ENCODE results near the gene NDST1.

Gene NDST1

DNA sequence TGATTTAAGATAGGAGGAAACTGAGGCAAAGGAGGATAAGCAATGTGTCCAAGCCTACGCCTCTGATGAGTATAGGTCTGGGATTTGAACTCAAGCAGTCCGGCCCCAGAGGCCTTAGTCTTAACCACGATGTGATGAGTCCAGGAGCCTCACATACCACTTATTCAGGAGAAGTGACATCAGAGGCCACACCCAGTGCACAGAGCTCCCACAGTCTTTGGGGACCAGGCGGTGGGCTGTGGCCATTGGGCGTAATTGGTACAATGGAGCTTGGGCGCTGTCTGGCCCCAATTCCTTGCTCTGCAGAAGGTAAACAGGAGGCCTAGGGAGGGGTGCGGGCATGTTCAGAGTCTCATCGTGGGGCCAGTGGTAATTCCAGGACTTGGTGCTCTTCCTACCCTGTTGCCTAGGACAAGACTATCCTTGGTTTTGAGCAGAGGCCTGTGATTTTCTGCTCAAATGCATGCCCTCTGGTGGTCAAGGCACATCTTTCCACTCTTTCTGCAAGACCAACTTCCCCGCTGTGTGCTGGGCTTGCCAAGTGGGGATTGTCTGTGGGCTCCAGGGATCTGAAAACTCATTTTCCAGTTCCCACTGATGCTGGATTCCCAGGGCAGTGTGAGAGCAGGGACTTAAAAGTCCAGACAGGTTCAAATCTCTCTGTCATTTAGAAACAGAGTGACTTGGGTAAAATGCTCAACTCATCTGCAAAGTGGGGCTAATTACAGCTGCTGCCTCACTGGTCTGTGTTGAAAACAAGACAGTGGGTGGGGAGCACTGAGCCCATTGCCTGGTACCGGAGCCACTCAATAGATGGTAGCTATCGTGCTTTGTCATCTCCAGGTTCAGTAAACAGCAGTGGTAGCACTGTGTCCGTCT lies 15.8 kb downstream of the NDST1 start:
- peak; percentile 78 for TF ChIP-seq CTCF (IDR thresholded peaks at IDR 0.05; ENCODE audit: insufficient read depth, missing control alignments)
- FAIRE-seq (no peak), DNase-seq (ENCODE audit: insufficient read length, low spot score) (peak; percentile 45)

GRCh38 chr5:150525163-150525562 lies 17.2 kb downstream of the NDST1 start:
- DNase-seq (ENCODE audit: insufficient read length, low spot score) (no peak), FAIRE-seq (no peak)
- TF ChIP-seq CTCF (IDR thresholded peaks at IDR 0.05; ENCODE audit: insufficient read depth, missing control alignments) = no peak

- no peak for FAIRE-seq
- TF ChIP-seq CTCF (IDR thresholded peaks at IDR 0.05; ENCODE audit: insufficient read depth, missing control alignments) = no peak
- DNase-seq (ENCODE audit: insufficient read length, low spot score) = no peak
Measured at GRCh38 chr5:150525781-150526180, 17.9 kb downstream of the NDST1 start.

GRCh38 chr5:150527038-150527437 lies 19.1 kb downstream of the NDST1 start:
- TF ChIP-seq CTCF (IDR thresholded peaks at IDR 0.05; ENCODE audit: insufficient read depth, missing control alignments) = no peak
- no peak for DNase-seq (ENCODE audit: insufficient read length, low spot score)
- FAIRE-seq = no peak

DNA sequence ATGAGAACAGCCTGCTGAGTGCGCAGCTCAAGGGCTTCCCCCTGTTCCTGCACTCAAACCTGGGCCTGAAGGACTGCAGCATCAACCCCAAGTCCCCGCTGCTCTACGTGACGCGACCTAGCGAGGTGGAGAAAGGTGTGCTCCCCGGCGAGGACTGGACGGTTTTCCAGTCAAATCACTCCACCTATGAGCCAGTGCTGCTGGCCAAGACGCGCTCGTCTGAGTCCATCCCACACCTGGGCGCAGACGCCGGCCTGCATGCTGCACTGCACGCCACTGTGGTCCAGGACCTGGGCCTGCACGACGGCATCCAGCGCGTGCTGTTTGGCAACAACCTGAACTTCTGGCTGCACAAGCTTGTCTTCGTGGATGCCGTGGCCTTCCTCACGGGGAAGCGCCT lies 19.9 kb downstream of the NDST1 start:
- TF ChIP-seq CTCF (IDR thresholded peaks at IDR 0.05; ENCODE audit: insufficient read depth, missing control alignments) = no peak
- FAIRE-seq (no peak), DNase-seq (ENCODE audit: insufficient read length, low spot score) (no peak)

DNA sequence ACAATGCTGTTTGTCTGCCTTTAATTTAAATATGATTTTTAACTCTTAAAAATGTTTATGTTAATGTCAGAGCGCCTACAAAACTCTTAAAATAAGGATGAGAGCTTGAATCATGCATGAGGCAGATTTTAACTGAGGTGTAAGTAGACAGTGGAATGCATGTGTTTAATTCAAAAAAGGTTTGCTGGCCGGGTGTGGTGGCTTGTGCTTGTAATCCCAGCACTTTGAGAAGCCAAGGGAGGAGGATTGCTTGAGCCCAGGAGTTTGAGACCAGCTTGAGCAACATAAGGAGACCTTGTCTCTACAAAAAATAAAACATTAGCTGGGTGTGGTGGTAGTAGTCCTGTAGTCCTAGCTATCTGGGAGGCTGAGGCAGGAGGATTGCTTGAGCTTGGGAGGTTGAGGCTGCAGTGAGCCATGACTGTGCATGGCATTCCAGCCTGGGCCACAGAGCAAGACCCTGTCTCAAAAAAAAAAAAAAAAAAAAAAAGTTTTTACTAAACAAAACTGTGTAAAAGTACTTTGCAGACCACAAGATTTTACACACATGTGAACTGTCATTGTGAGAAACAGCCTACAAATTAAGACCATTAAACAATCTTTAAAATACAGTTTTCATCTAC lies 21.1 kb downstream of the NDST1 start:
- no peak for FAIRE-seq

More for the DNA sequence above, 21.1 kb downstream of the NDST1 start:
- TF ChIP-seq CTCF (IDR thresholded peaks at IDR 0.05; ENCODE audit: insufficient read depth, missing control alignments) = no peak
- DNase-seq (ENCODE audit: insufficient read length, low spot score) = no peak

Data from D721Med (cell line).